ENCODE data around the gene REEP5. TPM values are rescaled to one million over a fixed set of nuclear protein-coding genes. Genes with fewer than 3 reads are reported as not detected.
"Not testable (repeated sequence)": the region's sequence is repeated elsewhere in the genome, so short reads cannot be mapped to it uniquely, and the experiment has no call there.

The REEP5 gene
- total and polyA plus RNA-seq, 2 donors from 2014 or later = 132 to 157 TPM

DNA sequence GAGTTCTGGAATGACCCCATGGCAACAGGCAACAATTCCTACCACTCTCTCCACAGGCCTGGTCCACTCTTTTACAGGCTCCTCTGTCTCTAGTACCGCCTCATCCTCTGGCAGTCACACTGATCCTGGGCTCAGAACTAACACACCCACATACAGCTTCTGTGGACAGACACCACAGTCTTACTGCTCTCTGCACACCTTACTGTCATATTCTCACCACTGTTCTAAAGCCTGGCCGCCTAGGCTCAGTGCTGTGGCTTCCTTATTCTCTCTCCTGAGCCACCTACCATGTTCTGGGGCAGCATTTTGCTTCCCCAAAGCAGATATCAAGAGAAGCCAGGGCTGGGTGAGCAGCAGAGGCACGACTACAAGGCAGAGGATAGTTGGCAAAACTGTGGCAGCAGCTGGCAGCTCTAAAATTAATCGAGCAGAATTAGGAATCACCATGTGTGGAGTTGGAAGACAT lies 14.8 kb downstream of the REEP5 start:
- Histone ChIP-seq H3K27ac (ENCODE audit: low read depth in 2 of 2, low read length in 2 of 2) (no peak overlapping the region), H3K36me3 (ENCODE audit: control insufficient read depth in 2 of 3, insufficient read depth in 3 of 3, low read length in 3 of 3) (peaks cover 2 to 7% (median 5%) of the 10 kb centered on the region in 3 donors), H3K27me3 (ENCODE audit: control insufficient read depth, insufficient read depth, low read length) (no peaks in the 10 kb centered on the region), H3K9ac (ENCODE audit: low read length in 3 of 3) (no peak overlapping the region), H3K4me3 (ENCODE audit: low read length in 3 of 3) (no peak overlapping the region), H3K9me3 (ENCODE audit: control insufficient read depth in 2 of 3, insufficient read depth in 1 of 3, low read length in 3 of 3) (no peaks in the 10 kb centered on the region), H3K4me1 (ENCODE audit: control insufficient read depth in 2 of 3, insufficient read depth in 2 of 3, low read depth in 1 of 3, low read length in 3 of 3) (peaks cover 0 to 2% (median 0%) of the 10 kb centered on the region in 3 donors)
- intact Hi-C loops (cut with DNase I) = no loop called here
- DNase-seq = no peak
- TF ChIP-seq, protein P1, sequence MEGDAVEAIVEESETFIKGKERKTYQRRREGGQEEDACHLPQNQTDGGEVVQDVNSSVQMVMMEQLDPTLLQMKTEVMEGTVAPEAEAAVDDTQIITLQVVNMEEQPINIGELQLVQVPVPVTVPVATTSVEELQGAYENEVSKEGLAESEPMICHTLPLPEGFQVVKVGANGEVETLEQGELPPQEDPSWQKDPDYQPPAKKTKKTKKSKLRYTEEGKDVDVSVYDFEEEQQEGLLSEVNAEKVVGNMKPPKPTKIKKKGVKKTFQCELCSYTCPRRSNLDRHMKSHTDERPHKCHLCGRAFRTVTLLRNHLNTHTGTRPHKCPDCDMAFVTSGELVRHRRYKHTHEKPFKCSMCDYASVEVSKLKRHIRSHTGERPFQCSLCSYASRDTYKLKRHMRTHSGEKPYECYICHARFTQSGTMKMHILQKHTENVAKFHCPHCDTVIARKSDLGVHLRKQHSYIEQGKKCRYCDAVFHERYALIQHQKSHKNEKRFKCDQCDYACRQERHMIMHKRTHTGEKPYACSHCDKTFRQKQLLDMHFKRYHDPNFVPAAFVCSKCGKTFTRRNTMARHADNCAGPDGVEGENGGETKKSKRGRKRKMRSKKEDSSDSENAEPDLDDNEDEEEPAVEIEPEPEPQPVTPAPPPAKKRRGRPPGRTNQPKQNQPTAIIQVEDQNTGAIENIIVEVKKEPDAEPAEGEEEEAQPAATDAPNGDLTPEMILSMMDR (IDR thresholded peaks at IDR 0.05; ENCODE audit: borderline replicate concordance, extremely low read depth, insufficient read depth) = no peak
- no peak for FAIRE-seq

- Histone ChIP-seq H3K9ac (ENCODE audit: low read length in 3 of 3) (no peak overlapping the region), H3K4me3 (ENCODE audit: low read length in 3 of 3) (no peak overlapping the region), H3K27me3 (ENCODE audit: control insufficient read depth, insufficient read depth, low read length) (no peaks in the 10 kb centered on the region), H3K36me3 (ENCODE audit: control insufficient read depth in 2 of 3, insufficient read depth in 3 of 3, low read length in 3 of 3) (peaks cover 2 to 8% (median 7%) of the 10 kb centered on the region in 3 donors), H3K9me3 (ENCODE audit: control insufficient read depth in 2 of 3, insufficient read depth in 1 of 3, low read length in 3 of 3) (no peaks in the 10 kb centered on the region), H3K27ac (ENCODE audit: low read depth in 2 of 2, low read length in 2 of 2) (no peak overlapping the region), H3K4me1 (ENCODE audit: control insufficient read depth in 2 of 3, insufficient read depth in 2 of 3, low read depth in 1 of 3, low read length in 3 of 3) (peaks cover 0 to 2% (median 0%) of the 10 kb centered on the region in 3 donors)
- intact Hi-C loops (cut with DNase I) = no loop called here
- TF ChIP-seq, protein P1 (IDR thresholded peaks at IDR 0.05; ENCODE audit: borderline replicate concordance, extremely low read depth, insufficient read depth) = no peak
- no peak for DNase-seq
- FAIRE-seq = no peak
Observed at GRCh38 chr5:112906637-112907036, 15.4 kb downstream of the REEP5 start.

GRCh38 chr5:112904996-112905395 lies 17.0 kb downstream of the REEP5 start:
- H3K9ac ChIP-seq (ENCODE audit: low read length in 3 of 3); H3K27me3 ChIP-seq (ENCODE audit: control insufficient read depth, insufficient read depth, low read length); intact Hi-C loops (cut with DNase I); DNase-seq; H3K4me1 ChIP-seq (ENCODE audit: control insufficient read depth in 2 of 3, insufficient read depth in 2 of 3, low read depth in 1 of 3, low read length in 3 of 3); H3K27ac ChIP-seq (ENCODE audit: low read depth in 2 of 2, low read length in 2 of 2); H3K4me3 ChIP-seq (ENCODE audit: low read length in 3 of 3); FAIRE-seq; H3K9me3 ChIP-seq (ENCODE audit: control insufficient read depth in 2 of 3, insufficient read depth in 1 of 3, low read length in 3 of 3): not testable (repeated sequence)
- peaks cover 2 to 15% (median 6%) of the 10 kb centered on the region in 3 donors for H3K36me3 ChIP-seq (ENCODE audit: control insufficient read depth in 2 of 3, insufficient read depth in 3 of 3, low read length in 3 of 3)

- Histone ChIP-seq H3K27ac (ENCODE audit: low read depth in 2 of 2, low read length in 2 of 2) (no peak overlapping the region), H3K27me3 (ENCODE audit: control insufficient read depth, insufficient read depth, low read length) (no peaks in the 10 kb centered on the region), H3K4me1 (ENCODE audit: control insufficient read depth in 2 of 3, insufficient read depth in 2 of 3, low read depth in 1 of 3, low read length in 3 of 3) (peaks cover 0 to 2% (median 0%) of the 10 kb centered on the region in 3 donors), H3K36me3 (ENCODE audit: control insufficient read depth in 2 of 3, insufficient read depth in 3 of 3, low read length in 3 of 3) (peaks cover 2 to 20% (median 5%) of the 10 kb centered on the region in 3 donors), H3K4me3 (ENCODE audit: low read length in 3 of 3) (no peak overlapping the region), H3K9me3 (ENCODE audit: control insufficient read depth in 2 of 3, insufficient read depth in 1 of 3, low read length in 3 of 3) (no peaks in the 10 kb centered on the region), H3K9ac (ENCODE audit: low read length in 3 of 3) (no peak overlapping the region)
- FAIRE-seq = no peak
- intact Hi-C loops (cut with DNase I) = no loop called here
- TF ChIP-seq, protein P1 (IDR thresholded peaks at IDR 0.05; ENCODE audit: borderline replicate concordance, extremely low read depth, insufficient read depth) = no peak
- no peak for DNase-seq
Observed at GRCh38 chr5:112902561-112902960, 19.5 kb downstream of the REEP5 start.
